ENCODE data around the gene CCR6.
"Not testable (repeated sequence)": the region's sequence is repeated elsewhere in the genome, so short reads cannot be mapped to it uniquely, and the experiment has no call there.

Gene CCR6

GRCh38 chr6:167180086-167180485, 57.2 kb downstream of the CCR6 start:
- not testable (repeated sequence) for DNase-seq

- not testable (repeated sequence) for DNase-seq
These were observed 58.5 kb downstream of the CCR6 start for GRCh38 chr6:167181351-167181750.

GRCh38 chr6:167182913-167183314, 60.0 kb downstream of the CCR6 start:
- DNase-seq, result not testable (repeated sequence)

- DNase-seq, result not testable (repeated sequence)
These were observed 62.2 kb downstream of the CCR6 start for GRCh38 chr6:167185101-167185500.

GRCh38 chr6:167187275-167187674, 64.4 kb downstream of the CCR6 start:
- not testable (repeated sequence) for DNase-seq

Measured in NCI-H345 (cell line).